GM23338 (cell line): Measurements from ENCODE around the gene C1QA. TPM values are rescaled to one million over a fixed set of nuclear protein-coding genes. Genes with fewer than 3 reads are reported as not detected.

Source experiments
- ATAC-seq: fragments of 200-7000 bp; cut with Tn5 transposase; 3 replicates; pipeline ENCODE4 v1.9.1; 2020
- DNase-seq: peaks from one replicate; pipeline ENCODE4 v3.0.0-alpha.2; 2015; ENCODE audit warnings: low spot score
- H2AFZ ChIP-seq: fragments of 200-600 bp; sonication (generic); 2 replicates; pipeline ENCODE4 v1.8.0; 2016; ENCODE audit warnings: antibody characterized with exemption, mild to moderate bottlenecking, moderate library complexity
- H3F3A ChIP-seq: fragments of 200-600 bp; sonication (generic); replicated peaks from 2 replicates; pipeline ENCODE4 v1.8.0; 2017; ENCODE audit warnings: antibody characterized with exemption, mixed run types, low read depth
- H3K27ac ChIP-seq: fragments of 200-600 bp; sonication (generic); 2 replicates; pipeline ENCODE4 v1.6.1; 2016; ENCODE audit warnings: low read depth
- H3K27me3 ChIP-seq: fragments of 200-600 bp; sonication (generic); 2 replicates; pipeline ENCODE4 v1.8.0; 2016; ENCODE audit warnings: mild to moderate bottlenecking, mixed run types, moderate library complexity; ENCODE audit not compliant: insufficient read depth
- H3K36me3 ChIP-seq: fragments of 200-600 bp; sonication (generic); 2 replicates; pipeline ENCODE4 v1.8.0; 2016; ENCODE audit warnings: mild to moderate bottlenecking; ENCODE audit not compliant: insufficient read depth
- H3K4me1 ChIP-seq: fragments of 200-600 bp; sonication (generic); 2 replicates; pipeline ENCODE4 v1.8.0; 2016; ENCODE audit warnings: mild to moderate bottlenecking, moderate library complexity; ENCODE audit not compliant: insufficient read depth
- H3K4me2 ChIP-seq: fragments of 200-600 bp; sonication (generic); 2 replicates; pipeline ENCODE4 v1.7.1; 2017; ENCODE audit warnings: mixed run types
- H3K4me3 ChIP-seq: fragments of 200-600 bp; sonication (generic); 2 replicates; pipeline ENCODE4 v1.6.1; 2016; ENCODE audit warnings: mixed run types
- H3K79me2 ChIP-seq: fragments of 200-600 bp; sonication (generic); replicated peaks from 2 replicates; pipeline ENCODE4 v1.8.0; 2017; ENCODE audit warnings: mild to moderate bottlenecking; ENCODE audit not compliant: insufficient read depth
- H3K9me2 ChIP-seq: fragments of 200-600 bp; sonication (generic); 2 replicates; pipeline ENCODE4 v1.8.0; 2017; ENCODE audit not compliant: insufficient read depth
- H4K20me1 ChIP-seq: fragments of 200-600 bp; sonication (generic); replicated peaks from 2 replicates; pipeline ENCODE4 v1.8.0; 2017; ENCODE audit warnings: mild to moderate bottlenecking; ENCODE audit not compliant: insufficient read depth
- H3K27ac Mint-ChIP-seq: 2 replicates; pipeline ENCODE4 v1.8.0; 2020; ENCODE audit warnings: inconsistent platforms, mild to moderate bottlenecking, moderate library complexity, mixed read lengths
- H3K27me3 Mint-ChIP-seq: 3 replicates; pipeline ENCODE4 v1.8.0; 2022; ENCODE audit warnings: low read depth, mild to moderate bottlenecking, moderate library complexity, mixed read lengths, inconsistent platforms; ENCODE audit not compliant: insufficient read depth, poor library complexity
- H3K36me3 Mint-ChIP-seq: 3 replicates; pipeline ENCODE4 v1.8.0; 2021; ENCODE audit warnings: low read depth, mild to moderate bottlenecking, inconsistent platforms, moderate library complexity, mixed read lengths
- H3K4me1 Mint-ChIP-seq: 3 replicates; pipeline ENCODE4 v1.8.0; 2020; ENCODE audit warnings: mild to moderate bottlenecking, inconsistent platforms, mixed read lengths
- H3K4me3 Mint-ChIP-seq: 3 replicates; pipeline ENCODE4 v1.8.0; 2021; ENCODE audit warnings: moderate library complexity, mild to moderate bottlenecking, inconsistent platforms, mixed read lengths
- H3K9me3 Mint-ChIP-seq: 3 replicates; pipeline ENCODE4 v1.8.0; 2020; ENCODE audit warnings: moderate library complexity, mild to moderate bottlenecking, inconsistent platforms, mixed read lengths
- CREB1 ChIP-seq: fragments of 250-450 bp; sonication (Bioruptor Pico); IDR thresholded peaks from 2 replicates; pipeline ENCODE4 v1.5.0; 2020; ENCODE audit warnings: low read depth, mild to moderate bottlenecking, moderate library complexity
- CTCF ChIP-seq, 2 experiments: fragments of 200-600 bp in 1 of 2; sonication (generic) in 1 of 2; conservative IDR thresholded peaks; 2 replicates each; pipeline versions ENCODE4 v1.5.1 to v1.6.1; 2016 to 2017; ENCODE audit warnings: antibody characterized with exemption in 2 of 2, low read depth in 2 of 2, mild to moderate bottlenecking in 2 of 2, moderate library complexity in 1 of 2
- ETS1 ChIP-seq: IDR thresholded peaks from 2 replicates; pipeline ENCODE4 v1.6.1; 2016; ENCODE audit warnings: antibody characterized with exemption
- EZH2 ChIP-seq: fragments of 200-600 bp; sonication (generic); IDR thresholded peaks from one replicate; pipeline ENCODE4 v1.8.0; 2017; ENCODE audit warnings: antibody characterized with exemption, mild to moderate bottlenecking, low read depth; ENCODE audit not compliant: unreplicated experiment
- EZH2phosphoT487 ChIP-seq: fragments of 200-600 bp; sonication (generic); IDR thresholded peaks from one replicate; pipeline ENCODE4 v1.8.1; 2018; ENCODE audit warnings: antibody characterized with exemption; ENCODE audit not compliant: unreplicated experiment
- JUNB ChIP-seq: IDR thresholded peaks from one replicate; pipeline ENCODE4 v1.6.1; 2016; ENCODE audit warnings: antibody characterized with exemption; ENCODE audit not compliant: unreplicated experiment
- NANOG ChIP-seq: IDR thresholded peaks from 2 replicates; pipeline ENCODE4 v1.6.1; 2016; ENCODE audit warnings: antibody characterized with exemption, borderline replicate concordance
- POLR2AphosphoS5 ChIP-seq: IDR thresholded peaks from 2 replicates; pipeline ENCODE4 v1.6.1; 2016; ENCODE audit warnings: antibody characterized with exemption, low read depth
- REST ChIP-seq: IDR thresholded peaks from one replicate; pipeline ENCODE4 v1.6.1; 2018; ENCODE audit warnings: antibody characterized with exemption; ENCODE audit not compliant: unreplicated experiment
- STAT1 ChIP-seq: IDR thresholded peaks from one replicate; pipeline ENCODE4 v1.6.1; 2016; ENCODE audit warnings: antibody characterized with exemption; ENCODE audit not compliant: unreplicated experiment
- ZNF114 ChIP-seq: fragments of 250-450 bp; sonication (Bioruptor Pico); IDR thresholded peaks from 2 replicates; pipeline ENCODE4 v1.5.0; 2020; ENCODE audit warnings: mild to moderate bottlenecking, moderate library complexity
- ZNF331 ChIP-seq: fragments of 250-450 bp; sonication (Bioruptor Pico); IDR thresholded peaks from 2 replicates; pipeline ENCODE4 v1.5.0; 2020; ENCODE audit warnings: low read depth, mild to moderate bottlenecking, moderate library complexity
- polyA plus RNA-seq: library from polyadenylated mRNA; unstranded; fragments of >200 nt; fragmentation: Nextera tagmentation; extraction: Ambion mirVana; gene quantifications from 2 replicates; pipeline ENCODE4 v1.2.1, GENCODE V29; 2016
- total RNA-seq: library from RNA; depleted of rRNA; stranded (reverse); fragments of >200 nt; shearing (Covaris generic); gene quantifications from 2 replicates; pipeline ENCODE4 v1.2.3, GENCODE V29; 2014

The C1QA gene
- total and polyA plus RNA-seq, 2 experiments from 2014 or later, result not detected

GRCh38 chr1:22643381-22643780 lies 7.0 kb downstream of the C1QA start, which contains the start of gene C1QC (continued):
- no peak for TF ChIP-seq REST
- TF ChIP-seq ETS1, result no peak
- TF ChIP-seq EZH2phosphoT487, result no peak

- no peak overlapping the region for H3K27ac Mint-ChIP-seq
- Histone ChIP-seq H3K79me2 (no peaks in the 10 kb centered on the region), H3K36me3 (no peaks in the 10 kb centered on the region), H4K20me1 (no peaks in the 10 kb centered on the region), H3K4me1 (no peaks in the 10 kb centered on the region; the same call in 1 of the 2 replicates), H3K4me3 (no peak overlapping the region), H3F3A (no peaks in the 10 kb centered on the region), H2AFZ (no peak overlapping the region), H3K27me3 (no peaks in the 10 kb centered on the region), H3K27ac (no peak overlapping the region), H3K4me2 (no peak overlapping the region), H3K9me2 (no peaks in the 10 kb centered on the region)
- DNase-seq (no peak), ATAC-seq (no peak)
- peaks cover 13% of the 10 kb centered on the region for H3K27me3 Mint-ChIP-seq
- H3K36me3 Mint-ChIP-seq, result no peaks in the 10 kb centered on the region
- H3K9me3 Mint-ChIP-seq, result no peaks in the 10 kb centered on the region
- H3K4me1 Mint-ChIP-seq, result peaks cover 8% of the 10 kb centered on the region
- H3K4me3 Mint-ChIP-seq, result no peak overlapping the region
- no peak for TF ChIP-seq EZH2
- no peak for TF ChIP-seq ZNF331
- TF ChIP-seq CTCF (conservative IDR thresholded peaks at IDR 0.05; ENCODE audit: low read depth in 2 of 2), result no peak
- TF ChIP-seq JUNB, result no peak
- no peak for TF ChIP-seq REST
- no peak for TF ChIP-seq ZNF114 (CRISPR knock-in tag)
- TF ChIP-seq ETS1, result no peak
- no peak for TF ChIP-seq POLR2AphosphoS5
- no peak for TF ChIP-seq CREB1 (CRISPR knock-in tag)
- no peak for TF ChIP-seq NANOG
- no peak for TF ChIP-seq STAT1
- TF ChIP-seq EZH2phosphoT487, result no peak
Measured at GRCh38 chr1:22643928-22644327, 7.5 kb downstream of the C1QA start.
